ENCODE results near the gene EGLN3.
"Not testable (repeated sequence)": the region's sequence is repeated elsewhere in the genome, so short reads cannot be mapped to it uniquely, and the experiment has no call there.

EGLN3 gene

DNA sequence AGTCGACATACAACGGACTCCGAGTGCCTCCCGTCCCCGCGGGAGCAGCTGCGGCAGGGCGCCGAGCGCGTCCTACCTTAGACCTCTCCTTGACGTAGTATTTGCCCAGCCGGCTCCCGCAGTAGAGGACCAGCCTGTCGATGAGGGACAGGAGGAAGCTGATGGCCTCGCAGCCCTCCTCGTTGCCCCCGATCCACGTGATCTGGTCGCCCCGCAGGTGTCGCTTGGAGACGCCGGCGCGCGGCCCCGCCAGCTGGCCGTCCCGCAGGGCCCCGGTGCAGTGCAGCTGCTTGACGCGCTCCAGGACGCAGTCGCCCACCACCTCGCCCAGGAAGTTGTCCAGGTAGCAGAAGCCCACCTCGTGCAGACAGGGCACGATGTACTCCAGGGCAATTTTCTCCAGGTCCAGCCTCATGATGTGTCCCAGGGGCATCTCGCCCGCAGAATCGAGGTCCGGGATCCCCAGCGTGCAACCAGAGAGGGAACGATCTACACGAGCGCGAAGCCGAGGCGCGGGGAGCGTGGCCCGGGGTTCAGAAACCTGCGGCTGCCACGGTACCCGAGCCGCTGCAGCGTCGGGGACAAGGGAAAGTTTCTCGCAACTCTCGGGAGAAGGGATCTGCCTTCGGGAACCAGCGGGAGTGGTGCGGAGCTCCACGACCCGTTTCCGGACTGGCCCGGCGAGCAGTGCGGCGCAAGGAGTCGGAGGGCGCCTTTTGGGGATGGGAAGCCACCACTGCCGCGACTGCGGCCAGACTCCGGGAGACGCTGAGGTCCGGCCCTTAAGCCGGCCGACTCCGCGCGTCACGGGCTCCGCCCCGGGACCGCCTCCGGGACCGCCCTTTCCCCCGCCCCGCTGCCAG lies at the start of gene EGLN3:
Gene EGLN3 (minus strand): TSS at position 755 of the 863 bp plus-strand sequence. CDS start 322 bp downstream, at position 433.
- peak; percentile 86 to 92 for DNase-seq

- DNase-seq = no peak
Observed at GRCh38 chr14:34000396-34000795, 49.5 kb upstream of the EGLN3 start.

DNA sequence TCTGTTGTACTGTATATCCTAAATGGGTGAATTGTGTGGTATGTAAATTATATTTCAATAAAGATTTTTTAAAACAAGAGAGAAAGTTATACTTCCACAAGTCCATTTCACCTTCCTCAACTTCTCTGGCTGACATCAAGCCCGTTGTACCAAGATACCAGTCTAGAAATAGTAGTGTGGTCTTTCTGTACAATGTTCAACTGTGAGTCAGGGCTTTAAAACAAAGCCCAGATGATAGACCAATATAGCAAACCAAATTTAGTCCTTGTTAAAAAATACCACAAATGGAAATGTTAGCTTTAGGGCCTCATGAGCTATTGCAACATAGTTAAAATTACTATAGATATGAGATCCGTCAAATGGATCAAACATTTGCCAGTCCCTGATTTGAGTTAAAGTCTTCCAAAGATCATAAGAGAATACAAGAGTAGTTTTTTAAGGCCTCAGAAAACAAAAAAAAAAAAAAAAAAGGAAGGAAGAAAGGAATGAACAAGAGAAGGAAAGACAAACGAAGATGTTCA lies 49.0 kb upstream of the EGLN3 start:
- no peak for DNase-seq

DNA sequence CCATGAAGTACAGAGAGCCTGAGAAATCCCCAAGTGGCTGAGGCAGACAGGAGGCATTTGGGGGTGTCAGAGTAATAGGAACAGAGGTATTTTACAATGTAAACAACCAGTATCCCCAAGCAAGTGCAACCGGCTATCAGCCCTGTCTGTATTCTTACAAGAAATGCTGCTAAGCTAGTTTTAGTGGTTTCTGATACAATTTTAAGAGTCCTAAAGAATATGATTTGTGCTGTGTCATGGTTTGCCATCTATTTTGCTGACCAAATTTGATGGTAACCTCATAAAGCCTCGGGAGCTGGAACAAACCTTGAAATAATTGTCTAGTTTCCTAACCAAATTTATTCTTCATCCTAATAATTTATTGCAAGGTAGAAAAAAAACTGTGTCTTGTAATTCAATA lies 46.7 kb upstream of the EGLN3 start:
- DNase-seq = no peak

- peak; percentile 24 to 94 for DNase-seq
Observed at GRCh38 chr14:33996462-33996861, 45.6 kb upstream of the EGLN3 start.

GRCh38 chr14:33993246-33993645 lies 42.4 kb upstream of the EGLN3 start:
- DNase-seq = no peak

- DNase-seq = no peak
Observed at GRCh38 chr14:33992274-33993007, 41.6 kb upstream of the EGLN3 start.

- no peak for DNase-seq
Observed at GRCh38 chr14:33990790-33991189, 39.9 kb upstream of the EGLN3 start.

DNA sequence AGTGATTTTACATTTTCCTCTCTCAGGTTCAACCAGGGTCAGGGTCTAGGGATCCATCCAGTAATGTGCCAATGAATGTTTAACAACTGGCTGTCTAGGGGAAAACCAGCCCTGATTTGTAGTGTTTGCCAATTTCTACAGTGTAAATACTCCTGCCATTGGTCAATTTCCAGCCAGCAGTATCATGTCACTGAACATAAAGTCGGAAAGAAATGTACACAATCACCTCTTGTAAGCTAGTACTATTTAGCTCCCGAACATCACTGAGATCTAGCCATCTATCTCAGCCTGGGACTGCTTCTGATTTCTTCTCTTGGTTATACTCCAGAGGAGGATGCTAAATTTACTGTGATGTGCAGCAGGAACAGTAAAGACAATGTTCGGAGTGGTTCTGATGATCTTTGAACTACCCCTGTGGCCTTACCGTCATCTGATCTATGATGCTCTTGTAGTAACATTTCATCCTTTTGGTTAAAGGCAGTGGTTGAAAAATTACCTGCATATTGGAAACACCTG lies 36.7 kb upstream of the EGLN3 start:
- DNase-seq = no peak

DNA sequence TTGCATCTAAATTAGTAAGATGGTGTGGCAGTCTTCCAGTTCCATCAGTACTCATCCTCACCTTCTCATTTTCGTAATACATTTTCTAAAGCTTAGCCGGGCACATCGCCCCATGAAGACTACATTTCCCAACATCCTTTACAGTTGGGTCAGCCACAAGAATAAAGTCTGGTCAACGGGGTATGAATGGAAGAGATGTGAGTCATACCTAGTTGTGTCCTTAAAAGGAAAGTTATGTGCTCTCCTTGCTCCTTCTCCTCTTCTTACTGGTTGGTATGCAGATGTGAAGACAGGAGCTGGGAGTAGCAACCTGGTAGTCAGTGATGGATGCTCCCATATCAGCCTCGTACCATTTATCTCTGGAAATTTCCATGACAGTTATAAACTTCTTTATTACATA lies 35.9 kb upstream of the EGLN3 start:
- DNase-seq = no peak

DNA sequence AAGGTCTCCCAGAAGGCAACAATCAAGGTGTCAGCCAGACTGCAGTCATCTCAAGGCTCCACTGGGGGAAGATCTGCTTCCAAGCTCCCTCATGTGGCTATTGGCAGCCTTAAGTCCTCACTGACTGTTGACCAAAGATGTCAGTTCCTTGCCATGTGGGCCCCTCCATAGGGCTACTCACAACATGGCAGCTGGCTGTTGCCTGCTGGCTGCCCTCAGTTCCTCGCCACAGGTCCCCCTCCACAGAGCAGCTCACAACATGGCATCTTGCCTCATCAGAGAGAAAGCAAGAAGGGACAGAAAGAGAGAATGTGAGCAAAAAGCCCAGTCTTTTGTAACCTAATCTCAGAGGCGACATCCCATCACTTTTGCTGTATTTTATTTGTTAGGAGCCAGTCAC lies 34.4 kb upstream of the EGLN3 start:
- DNase-seq = peak in 1 of 2 experiments; percentile 13

- no peak for DNase-seq
Observed at GRCh38 chr14:33979613-33980276, 28.9 kb upstream of the EGLN3 start.

DNA sequence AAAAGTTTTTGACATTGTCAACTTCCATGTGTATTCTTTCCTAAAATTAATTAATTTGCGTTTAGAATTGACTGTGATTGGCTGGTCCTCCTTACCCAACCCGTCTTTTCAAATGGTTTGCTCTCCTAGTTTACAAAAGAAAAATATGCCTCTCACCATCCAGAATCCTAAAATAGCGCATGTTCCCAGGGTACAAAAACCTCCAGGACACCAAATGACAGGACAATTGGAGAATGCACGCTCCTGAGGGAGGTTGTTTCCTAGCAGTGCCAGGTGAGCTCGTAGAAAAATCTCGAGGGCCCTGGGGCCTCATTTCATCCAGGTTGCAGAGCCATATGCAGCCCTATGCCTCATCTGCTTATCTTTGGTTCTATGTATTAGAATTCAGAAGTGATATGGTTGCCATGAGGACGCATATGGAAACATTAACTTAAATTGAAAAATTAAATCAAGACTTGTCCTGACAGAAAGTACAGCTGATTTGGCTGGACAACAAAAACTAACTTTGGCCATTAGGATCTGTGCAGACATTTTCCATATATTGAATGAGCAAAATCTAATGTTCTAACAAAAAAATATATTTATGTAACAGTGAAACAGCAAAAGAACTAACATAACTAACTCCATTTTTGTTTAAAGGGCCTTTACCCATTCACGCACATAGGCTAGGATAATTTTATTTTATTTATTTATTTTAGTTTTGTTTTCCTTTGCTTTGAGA lies 28.2 kb upstream of the EGLN3 start:
- DNase-seq = no peak

- DNase-seq = no peak
Observed at GRCh38 chr14:33972583-33973081, 21.8 kb upstream of the EGLN3 start.

DNA sequence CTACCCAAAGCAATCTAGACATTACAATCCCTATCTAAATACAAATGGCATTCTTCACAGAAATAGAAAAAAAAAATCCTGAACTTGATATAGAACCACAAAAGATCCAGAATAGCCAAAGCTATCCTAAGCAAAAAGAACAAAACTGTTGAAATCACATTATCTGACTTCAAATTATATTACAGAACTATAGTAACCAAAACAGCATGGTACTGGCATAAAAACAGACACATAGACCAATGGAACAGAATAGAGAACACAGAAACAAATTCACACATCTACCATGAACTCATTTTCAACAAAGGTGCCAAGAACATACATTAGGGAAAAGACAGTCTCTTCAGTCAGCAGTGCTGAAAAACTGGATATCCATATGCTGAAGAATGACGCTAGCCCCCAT lies 19.0 kb upstream of the EGLN3 start:
- DNase-seq = not testable (repeated sequence)

- no peak for DNase-seq
Observed at GRCh38 chr14:33968722-33969121, 17.8 kb upstream of the EGLN3 start.

DNA sequence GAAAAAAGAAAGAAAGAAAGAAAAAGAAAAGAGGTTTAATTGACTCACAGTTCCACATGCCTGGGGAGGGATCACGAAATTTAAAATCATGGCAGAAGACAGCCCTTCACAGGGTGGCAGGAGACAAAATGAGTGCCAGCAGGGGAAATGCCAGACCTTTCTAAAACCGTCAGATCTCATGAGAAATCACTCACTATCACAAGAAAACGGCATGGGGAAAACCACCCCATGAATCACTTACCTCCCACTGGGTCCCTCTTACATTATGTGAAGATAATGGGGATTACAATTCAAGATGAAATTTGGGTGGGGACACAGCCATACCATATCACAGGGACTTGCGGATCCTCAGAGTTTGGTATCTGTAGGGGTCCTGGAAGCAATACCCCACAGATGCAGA lies 16.3 kb upstream of the EGLN3 start:
- DNase-seq = no peak

GRCh38 chr14:33966276-33966675 lies 15.4 kb upstream of the EGLN3 start:
- no peak for DNase-seq

GRCh38 chr14:33964599-33965317 lies 13.9 kb upstream of the EGLN3 start:
- DNase-seq = peak in 1 of 2 experiments; percentile 59

DNA sequence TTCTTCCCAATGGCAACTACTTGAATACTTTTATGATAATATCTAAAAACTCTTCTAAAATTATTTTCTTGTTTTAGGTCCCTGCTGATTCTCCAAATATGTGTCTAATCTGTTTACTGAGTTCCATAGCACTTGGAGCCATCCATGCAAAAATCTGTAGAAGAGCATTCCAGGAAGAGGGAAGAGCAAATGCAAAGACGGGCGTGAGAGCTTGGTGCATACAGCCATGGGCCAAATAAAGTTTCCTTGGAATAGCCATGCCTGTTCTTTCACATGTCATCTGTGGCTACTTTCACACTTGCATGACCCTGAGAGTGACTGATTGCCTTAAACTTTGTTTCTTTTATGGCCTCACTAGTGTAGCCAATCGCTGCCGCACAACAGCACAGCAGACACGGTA lies 13.0 kb upstream of the EGLN3 start:
- no peak for DNase-seq

GRCh38 chr14:33962466-33962865 lies 11.6 kb upstream of the EGLN3 start:
- DNase-seq = not testable (repeated sequence)

All from NCI-H524 (cell line).